Measurements from ENCODE around the gene BAG5. TPM values are rescaled to one million over a fixed set of nuclear protein-coding genes. Genes with fewer than 3 reads are reported as not detected.

Gene BAG5
- total RNA-seq, 4 donors from 2014 or later, result 29.2 to 51.2 (median 42.9) TPM

DNA sequence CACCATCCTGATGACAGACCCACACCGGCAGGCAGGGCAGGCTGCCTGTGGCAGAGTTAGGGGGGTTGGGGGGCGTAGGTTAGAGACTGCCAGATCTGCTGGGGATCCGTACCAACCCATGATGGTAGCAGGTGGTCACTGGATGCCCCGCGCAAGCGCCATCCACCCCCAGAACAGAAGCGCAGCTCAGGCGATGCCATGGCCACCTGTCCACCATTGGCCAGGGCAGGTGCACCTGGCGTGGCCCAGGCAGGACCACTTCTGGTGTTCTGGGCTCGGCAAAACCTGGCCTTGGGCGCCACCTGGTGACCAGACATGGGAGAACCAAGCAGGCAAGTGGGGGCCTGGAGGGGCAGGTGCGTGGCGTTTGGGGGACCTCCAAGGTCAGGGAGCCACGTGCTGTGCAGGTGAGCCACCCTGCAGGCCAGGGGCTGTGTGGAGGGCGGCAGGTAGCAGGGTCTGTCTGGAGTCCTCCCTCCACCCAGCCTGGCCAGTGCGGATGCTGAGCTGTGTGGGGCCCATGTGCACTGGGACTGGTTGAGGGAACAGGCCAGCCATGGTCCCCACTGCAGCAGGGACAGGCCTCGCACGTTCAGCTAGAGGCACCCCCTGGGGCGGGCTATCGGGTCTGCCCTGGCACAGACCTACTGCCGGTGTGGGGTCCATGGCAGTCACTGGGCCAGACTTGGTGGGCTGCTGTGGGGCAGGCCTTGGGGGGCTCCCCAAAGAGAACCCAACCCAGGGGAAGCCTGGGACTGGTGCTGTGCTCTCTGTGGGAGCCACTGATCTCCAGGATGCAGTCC, 15.6 kb downstream of the BAG5 start:
- DNase-seq (ENCODE audit: low spot score) (no peak), ATAC-seq (ENCODE audit: low FRiP score) (peak; percentile 10)
- TF ChIP-seq, protein P1, sequence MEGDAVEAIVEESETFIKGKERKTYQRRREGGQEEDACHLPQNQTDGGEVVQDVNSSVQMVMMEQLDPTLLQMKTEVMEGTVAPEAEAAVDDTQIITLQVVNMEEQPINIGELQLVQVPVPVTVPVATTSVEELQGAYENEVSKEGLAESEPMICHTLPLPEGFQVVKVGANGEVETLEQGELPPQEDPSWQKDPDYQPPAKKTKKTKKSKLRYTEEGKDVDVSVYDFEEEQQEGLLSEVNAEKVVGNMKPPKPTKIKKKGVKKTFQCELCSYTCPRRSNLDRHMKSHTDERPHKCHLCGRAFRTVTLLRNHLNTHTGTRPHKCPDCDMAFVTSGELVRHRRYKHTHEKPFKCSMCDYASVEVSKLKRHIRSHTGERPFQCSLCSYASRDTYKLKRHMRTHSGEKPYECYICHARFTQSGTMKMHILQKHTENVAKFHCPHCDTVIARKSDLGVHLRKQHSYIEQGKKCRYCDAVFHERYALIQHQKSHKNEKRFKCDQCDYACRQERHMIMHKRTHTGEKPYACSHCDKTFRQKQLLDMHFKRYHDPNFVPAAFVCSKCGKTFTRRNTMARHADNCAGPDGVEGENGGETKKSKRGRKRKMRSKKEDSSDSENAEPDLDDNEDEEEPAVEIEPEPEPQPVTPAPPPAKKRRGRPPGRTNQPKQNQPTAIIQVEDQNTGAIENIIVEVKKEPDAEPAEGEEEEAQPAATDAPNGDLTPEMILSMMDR (IDR thresholded peaks at IDR 0.05), result peak in 1 of 3 donors; percentile 88

DNA sequence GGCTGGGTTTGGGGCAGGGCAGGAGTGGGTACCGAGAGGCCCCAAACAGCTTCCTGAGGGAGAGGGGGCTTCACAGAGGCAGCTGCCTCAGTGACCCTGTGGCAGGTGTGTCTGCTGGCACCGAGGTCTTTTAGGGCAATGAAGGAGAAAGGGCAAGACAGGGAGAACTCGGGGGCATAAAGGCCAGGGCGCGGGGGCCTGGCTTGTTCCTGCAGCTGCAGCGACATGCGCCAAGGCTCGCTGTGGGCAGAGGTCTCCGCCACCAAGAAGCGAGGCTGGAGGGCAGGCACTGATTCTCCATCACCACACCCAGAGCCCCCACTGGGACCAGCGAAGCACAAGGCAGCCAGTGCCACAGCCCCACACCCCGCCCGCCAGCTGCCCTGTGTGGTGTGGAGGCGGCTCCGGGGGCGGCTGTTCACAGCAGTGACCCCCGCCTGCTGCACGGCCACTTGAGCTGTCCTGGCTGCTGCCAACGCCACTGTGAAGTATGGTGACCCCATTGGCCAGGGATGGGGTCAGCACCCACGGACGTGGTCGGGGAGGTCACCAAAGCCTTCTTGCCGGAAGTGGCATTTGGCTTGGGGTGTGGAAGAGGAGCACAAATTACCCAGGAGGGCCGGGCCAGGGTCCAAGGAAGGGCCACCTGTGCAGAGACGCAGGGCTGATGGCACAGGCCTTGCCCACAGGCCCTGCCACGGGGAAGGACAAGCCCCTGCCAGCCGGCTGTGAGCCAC, 16.4 kb downstream of the BAG5 start:
- DNase-seq (ENCODE audit: low spot score) (no peak), ATAC-seq (ENCODE audit: low FRiP score) (no peak)
- TF ChIP-seq, protein P1 (IDR thresholded peaks at IDR 0.05), result no peak

DNA sequence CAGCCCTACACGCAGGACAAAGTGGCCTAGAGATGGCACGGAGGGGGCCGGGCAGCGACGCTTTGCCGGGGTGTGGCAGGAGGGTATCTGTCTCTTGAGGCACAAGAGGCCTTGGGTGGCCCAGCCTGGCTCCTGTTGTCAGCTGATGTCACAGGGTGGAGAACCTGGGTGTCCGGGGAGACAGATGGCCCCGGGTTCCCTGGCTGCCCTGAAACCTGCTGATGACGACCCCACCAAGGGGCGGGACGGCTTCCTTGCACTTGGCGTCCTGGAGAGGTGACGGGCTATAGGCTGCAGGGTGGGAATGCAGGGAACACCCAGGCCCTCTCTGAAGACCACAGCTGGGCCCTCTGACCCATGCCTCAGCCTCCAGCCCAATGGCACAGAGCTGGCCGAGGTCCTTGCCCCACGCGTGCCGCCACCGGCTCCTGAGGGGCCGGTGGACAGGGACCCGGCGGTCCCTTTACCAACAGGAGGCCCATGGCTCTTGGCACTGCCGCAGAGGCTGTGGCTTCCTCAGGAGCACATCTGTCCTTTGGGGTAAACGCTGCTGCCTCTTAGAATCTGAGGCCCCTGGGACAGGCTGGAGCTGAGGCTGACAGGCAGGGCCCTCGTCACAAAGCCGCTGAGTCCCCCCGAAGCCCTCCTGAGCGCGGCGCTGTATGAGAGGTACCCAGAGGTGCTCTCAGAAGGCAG, 17.1 kb downstream of the BAG5 start:
- ATAC-seq (ENCODE audit: low FRiP score) (no peak), DNase-seq (ENCODE audit: low spot score) (no peak)
- TF ChIP-seq, protein P1 (IDR thresholded peaks at IDR 0.05), result no peak

DNA sequence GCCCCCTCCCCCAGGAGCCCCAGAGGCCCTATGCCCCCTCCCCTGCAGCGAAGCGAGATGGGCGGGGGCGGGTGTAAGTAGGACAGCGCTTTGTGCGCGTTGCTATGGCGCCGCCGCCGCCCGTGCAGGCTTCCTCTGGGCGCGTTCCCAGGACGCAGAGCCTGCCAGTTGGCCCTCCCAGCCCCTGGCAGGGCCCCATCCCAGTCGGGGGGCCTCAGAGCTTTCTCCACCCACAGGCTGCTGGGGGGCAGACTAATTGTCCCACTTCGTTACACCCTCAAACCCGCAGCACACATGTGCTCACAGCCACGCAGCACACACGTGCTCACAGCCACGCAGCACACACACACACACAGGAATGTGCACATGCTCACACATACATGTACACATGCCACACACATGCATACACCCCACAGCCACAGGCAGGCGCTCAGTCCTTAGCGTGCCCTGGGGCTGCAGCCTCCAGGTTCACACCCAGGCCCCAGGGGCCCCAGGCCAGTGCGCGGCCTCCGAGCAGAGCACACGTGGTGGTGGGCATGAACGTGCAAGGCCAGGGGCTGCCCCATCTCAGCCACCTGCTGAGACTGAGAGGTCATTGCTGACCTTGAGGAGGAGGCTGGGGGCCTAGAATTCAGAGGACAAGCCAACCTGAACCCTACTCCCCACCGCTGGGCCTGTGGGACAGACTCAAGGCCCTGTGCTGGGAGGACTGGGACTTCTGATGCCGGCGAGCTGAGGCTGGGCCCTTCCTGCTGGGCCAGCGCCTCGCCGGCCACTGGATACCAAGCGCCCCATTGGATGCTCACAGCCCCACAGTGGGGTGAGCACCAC, 17.9 kb downstream of the BAG5 start:
- TF ChIP-seq, protein P1 (IDR thresholded peaks at IDR 0.05), result no peak
- no peak for ATAC-seq (ENCODE audit: low FRiP score)
- DNase-seq (ENCODE audit: low spot score), result no peak

DNA sequence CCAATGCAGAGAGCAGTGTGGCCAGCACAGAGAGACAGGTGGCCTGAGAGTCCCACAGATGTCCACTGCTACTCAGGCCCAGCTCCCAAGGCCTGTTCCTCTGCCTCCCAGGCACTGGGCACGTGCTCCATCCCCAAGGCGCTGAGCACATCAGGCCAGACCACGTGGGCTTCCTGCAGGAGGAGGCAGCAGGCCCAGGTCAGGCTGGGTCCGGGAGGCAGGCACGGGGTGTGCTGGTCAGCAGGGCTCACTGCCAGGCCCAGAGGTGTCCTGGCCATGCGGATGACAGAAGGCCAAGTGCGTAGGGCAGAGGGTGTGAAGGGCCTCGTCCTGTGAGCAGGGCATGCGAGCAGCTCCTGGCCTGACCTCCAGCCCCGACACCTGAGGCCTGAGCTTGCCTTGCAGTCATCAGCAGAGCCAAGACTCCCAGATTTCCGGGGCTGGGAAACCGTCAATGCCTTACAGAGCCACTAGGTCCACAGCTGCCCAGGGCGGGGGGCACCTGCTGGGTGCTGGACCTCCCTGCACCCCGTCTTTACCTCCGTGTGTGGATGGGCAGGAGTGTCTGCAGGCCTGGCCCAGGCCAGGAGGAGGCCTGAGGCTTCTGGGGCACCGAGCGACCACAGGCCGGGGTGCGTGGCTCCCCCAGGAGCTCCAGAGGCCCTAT, 18.6 kb downstream of the BAG5 start:
- TF ChIP-seq, protein P1 (IDR thresholded peaks at IDR 0.05), result no peak
- ATAC-seq (ENCODE audit: low FRiP score), result no peak
- no peak for DNase-seq (ENCODE audit: low spot score)

DNA sequence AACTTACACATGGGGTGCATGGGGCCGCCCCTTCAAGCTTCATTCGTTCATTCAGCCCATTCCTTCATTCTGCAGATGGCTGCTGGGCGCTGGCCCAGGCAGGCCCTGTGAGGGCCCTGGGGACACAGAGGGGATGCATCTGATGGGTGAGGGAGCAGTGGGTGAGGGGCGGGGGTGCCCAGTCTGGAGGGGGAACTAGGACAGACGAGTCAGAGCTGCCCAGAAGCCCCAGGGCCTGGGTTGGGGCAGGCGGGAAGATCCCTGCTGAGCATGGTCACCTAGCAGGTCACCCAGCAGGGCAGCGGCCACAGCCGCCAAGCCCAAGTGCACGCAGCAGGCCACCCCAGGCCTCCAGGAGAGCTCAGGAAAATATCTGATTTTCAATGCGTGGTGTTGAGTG, 19.3 kb downstream of the BAG5 start:
- no peak for ATAC-seq (ENCODE audit: low FRiP score)
- no peak for DNase-seq (ENCODE audit: low spot score)
- TF ChIP-seq, protein P1 (IDR thresholded peaks at IDR 0.05), result no peak

All from omental fat pad (tissue), 4 donors.